Fibroblast of lung (primary cell): Measurements from ENCODE around the gene TLL2. TPM values are rescaled to one million over a fixed set of nuclear protein-coding genes. Genes with fewer than 3 reads are reported as not detected.

Experiments
- DNase-seq, 2 donors: peaks; one replicate each; pipeline versions ENCODE4 v3.0.0 to v3.0.0-alpha.2; 2010; ENCODE audit warnings: low read depth in 2 of 2
- H2AFZ ChIP-seq: 2 replicates; pipeline ENCODE4 v1.5.1; 2012; ENCODE audit warnings: low read length, control low read depth, inconsistent platforms
- H3K27ac ChIP-seq: 2 replicates; pipeline ENCODE4 v1.5.1; 2011; ENCODE audit warnings: low read length, control low read depth; ENCODE audit not compliant: insufficient read depth
- H3K27me3 ChIP-seq: 2 replicates; pipeline ENCODE4 v1.5.1; 2011; ENCODE audit warnings: mild to moderate bottlenecking, low read length; ENCODE audit not compliant: control insufficient read depth, insufficient read depth
- H3K36me3 ChIP-seq: 2 replicates; pipeline ENCODE4 v1.5.1; 2011; ENCODE audit warnings: low read length; ENCODE audit not compliant: control insufficient read depth, insufficient read depth
- H3K4me1 ChIP-seq: 2 replicates; pipeline ENCODE4 v1.5.1; 2011; ENCODE audit warnings: low read length; ENCODE audit not compliant: control insufficient read depth, insufficient read depth; ENCODE audit errors: extremely low read depth
- H3K4me2 ChIP-seq: 2 replicates; pipeline ENCODE4 v1.5.1; 2011; ENCODE audit warnings: low read length, control low read depth; ENCODE audit not compliant: insufficient read depth; ENCODE audit errors: extremely low read depth
- H3K4me3 ChIP-seq, 4 experiments: fragments of 200-600 bp in 1 of 4; sonication (generic) in 1 of 4; replicated peaks in 1 of 4; 2 replicates each; pipeline ENCODE4 v1.5.1; 2011 to 2016; ENCODE audit warnings: low read length in 4 of 4, low read depth in 3 of 4, mild to moderate bottlenecking in 3 of 4, control low read depth in 2 of 4, inconsistent platforms in 1 of 4, mixed read lengths in 1 of 4; ENCODE audit not compliant: insufficient read depth in 1 of 4; ENCODE audit errors: control extremely low read depth in 1 of 4
- H3K79me2 ChIP-seq: 2 replicates; pipeline ENCODE4 v1.5.1; 2012; ENCODE audit warnings: mild to moderate bottlenecking, low read length, inconsistent platforms; ENCODE audit not compliant: control insufficient read depth, insufficient read depth
- H3K9ac ChIP-seq: 2 replicates; pipeline ENCODE4 v1.5.1; 2011; ENCODE audit warnings: mild to moderate bottlenecking, low read length, control low read depth; ENCODE audit not compliant: insufficient read depth
- H3K9me3 ChIP-seq: 2 replicates; pipeline ENCODE4 v1.5.1; 2012; ENCODE audit warnings: low read depth, low read length; ENCODE audit not compliant: control insufficient read depth, insufficient read depth
- H4K20me1 ChIP-seq: 2 replicates; pipeline ENCODE4 v1.5.1; 2011; ENCODE audit warnings: low read length; ENCODE audit not compliant: control insufficient read depth, insufficient read depth; ENCODE audit errors: extremely low read depth
- EZH2 ChIP-seq: IDR thresholded peaks from 2 replicates; pipeline ENCODE4 v1.5.1; 2012; ENCODE audit warnings: low read length, control low read depth, mild to moderate bottlenecking; ENCODE audit errors: missing control alignments
- polyA plus RNA-seq, 2 donors: library from polyadenylated mRNA; depleted of rRNA in 1 of 2; stranded (reverse) in 1 of 2; unstranded in 1 of 2; fragments of >200 nt; gene quantifications; 2 replicates each; pipeline ENCODE4 v1.2.1, GENCODE V29; 2011 to 2012; ENCODE audit warnings: missing spikeins in 1 of 2
- total RNA-seq: library from RNA; depleted of rRNA; stranded (reverse); fragments of >200 nt; gene quantifications from 2 replicates; pipeline ENCODE4 v1.2.1, GENCODE V29; 2014
- TF ChIP-seq, protein P1 (sequence below), 2 donors: IDR thresholded peaks in 1 of 2; conservative IDR thresholded peaks in 1 of 2; 1 replicate in 1 of 2; 2 replicates in 1 of 2; pipeline ENCODE4 v1.5.1; 2011 to 2012; ENCODE audit warnings: low read length in 2 of 2, control low read depth in 1 of 2, inconsistent platforms in 1 of 2, low read depth in 1 of 2, mild to moderate bottlenecking in 1 of 2

TLL2 gene
- total and polyA plus RNA-seq, 2 donors (not counting 1 experiment from before 2014, with no cell fraction given), result 0.05 to 0.17 TPM

GRCh38 chr10:96374004-96374403 lies 139.7 kb downstream of the TLL2 start:
- H3K9me3 ChIP-seq, result no peaks in the 10 kb centered on the region
- TF ChIP-seq EZH2, result no peak
- TF ChIP-seq, protein P1, sequence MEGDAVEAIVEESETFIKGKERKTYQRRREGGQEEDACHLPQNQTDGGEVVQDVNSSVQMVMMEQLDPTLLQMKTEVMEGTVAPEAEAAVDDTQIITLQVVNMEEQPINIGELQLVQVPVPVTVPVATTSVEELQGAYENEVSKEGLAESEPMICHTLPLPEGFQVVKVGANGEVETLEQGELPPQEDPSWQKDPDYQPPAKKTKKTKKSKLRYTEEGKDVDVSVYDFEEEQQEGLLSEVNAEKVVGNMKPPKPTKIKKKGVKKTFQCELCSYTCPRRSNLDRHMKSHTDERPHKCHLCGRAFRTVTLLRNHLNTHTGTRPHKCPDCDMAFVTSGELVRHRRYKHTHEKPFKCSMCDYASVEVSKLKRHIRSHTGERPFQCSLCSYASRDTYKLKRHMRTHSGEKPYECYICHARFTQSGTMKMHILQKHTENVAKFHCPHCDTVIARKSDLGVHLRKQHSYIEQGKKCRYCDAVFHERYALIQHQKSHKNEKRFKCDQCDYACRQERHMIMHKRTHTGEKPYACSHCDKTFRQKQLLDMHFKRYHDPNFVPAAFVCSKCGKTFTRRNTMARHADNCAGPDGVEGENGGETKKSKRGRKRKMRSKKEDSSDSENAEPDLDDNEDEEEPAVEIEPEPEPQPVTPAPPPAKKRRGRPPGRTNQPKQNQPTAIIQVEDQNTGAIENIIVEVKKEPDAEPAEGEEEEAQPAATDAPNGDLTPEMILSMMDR (conservative IDR thresholded peaks at IDR 0.05 in 1 of 2, IDR thresholded peaks at IDR 0.05 in 1 of 2; ENCODE audit: low read depth in 1 of 2, low read length in 2 of 2), result no peak
- no peak overlapping the region for H3K9ac ChIP-seq
- no peaks in the 10 kb centered on the region for H3K4me1 ChIP-seq
- no peaks in the 10 kb centered on the region for H3K79me2 ChIP-seq
- DNase-seq, result no peak
- no peak overlapping the region for H3K4me2 ChIP-seq
- H4K20me1 ChIP-seq, result no peaks in the 10 kb centered on the region
- no peak overlapping the region for H3K27ac ChIP-seq
- H2AFZ ChIP-seq, result no peak overlapping the region
- no peak overlapping the region for H3K4me3 ChIP-seq
- no peaks in the 10 kb centered on the region for H3K27me3 ChIP-seq
- no peaks in the 10 kb centered on the region for H3K36me3 ChIP-seq

GRCh38 chr10:96371356-96371755 lies 142.4 kb downstream of the TLL2 start:
- Histone ChIP-seq H3K27ac (no peak overlapping the region), H3K79me2 (no peaks in the 10 kb centered on the region), H3K9ac (no peak overlapping the region), H4K20me1 (no peaks in the 10 kb centered on the region), H3K4me2 (no peak overlapping the region), H3K36me3 (no peaks in the 10 kb centered on the region), H2AFZ (no peak overlapping the region), H3K27me3 (no peaks in the 10 kb centered on the region), H3K4me3 (no peak overlapping the region), H3K4me1 (no peaks in the 10 kb centered on the region), H3K9me3 (no peaks in the 10 kb centered on the region)
- TF ChIP-seq, protein P1 (conservative IDR thresholded peaks at IDR 0.05 in 1 of 2, IDR thresholded peaks at IDR 0.05 in 1 of 2; ENCODE audit: low read depth in 1 of 2, low read length in 2 of 2), result no peak
- no peak for DNase-seq

DNA sequence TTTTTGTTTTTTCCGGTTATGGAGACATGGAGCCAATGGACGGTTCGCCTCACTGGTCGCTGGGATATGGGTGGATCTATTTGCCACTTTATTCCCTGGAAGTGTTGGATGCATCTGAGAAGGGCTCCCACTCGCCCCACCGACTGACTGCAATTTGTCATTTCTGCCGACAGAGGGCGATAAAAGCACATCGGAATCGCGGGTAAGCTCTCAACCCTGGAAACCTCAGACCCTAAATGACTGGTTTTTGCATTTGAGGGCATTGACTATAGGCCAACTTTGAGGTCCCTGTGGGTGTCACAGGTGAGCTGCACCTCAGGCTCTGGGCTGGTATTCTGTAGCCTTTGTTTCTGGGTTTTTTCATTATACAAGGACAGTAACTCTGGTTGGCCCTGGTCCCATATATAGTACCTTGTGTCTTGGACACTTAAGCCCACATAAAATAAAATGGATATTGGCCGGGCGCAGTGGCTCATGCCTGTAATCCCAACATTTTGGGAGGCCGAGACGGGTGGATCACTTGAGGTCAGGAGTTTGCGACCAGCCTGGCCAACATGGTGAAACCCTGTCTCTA lies 143.1 kb downstream of the TLL2 start:
- no peak overlapping the region for H3K27ac ChIP-seq
- H3K9ac ChIP-seq, result no peak overlapping the region
- H3K27me3 ChIP-seq, result no peaks in the 10 kb centered on the region
- no peak overlapping the region for H3K4me3 ChIP-seq
- H3K4me2 ChIP-seq, result no peak overlapping the region
- no peaks in the 10 kb centered on the region for H3K36me3 ChIP-seq
- no peaks in the 10 kb centered on the region for H4K20me1 ChIP-seq
- no peaks in the 10 kb centered on the region for H3K79me2 ChIP-seq
- H2AFZ ChIP-seq, result no peak overlapping the region
- no peaks in the 10 kb centered on the region for H3K4me1 ChIP-seq
- DNase-seq, result peak; percentile 7 to 38
- TF ChIP-seq, protein P1 (conservative IDR thresholded peaks at IDR 0.05 in 1 of 2, IDR thresholded peaks at IDR 0.05 in 1 of 2; ENCODE audit: low read depth in 1 of 2, low read length in 2 of 2), result peak; percentile 62 to 84
- TF ChIP-seq EZH2, result no peak
- H3K9me3 ChIP-seq, result no peaks in the 10 kb centered on the region
